ENCODE data around the gene APOD. TPM values are rescaled to one million over a fixed set of nuclear protein-coding genes. Genes with fewer than 3 reads are reported as not detected.
A peak's percentile ranks its signal among the peaks of the same experiment; 100 is the strongest.
"Not testable (repeated sequence)": the region's sequence is repeated elsewhere in the genome, so short reads cannot be mapped to it uniquely, and the experiment has no call there.

Gene APOD
- 2.9 TPM for total RNA-seq

- DNase-seq (ENCODE audit: low spot score in 2 of 2) (peak; percentile 40 to 47), FAIRE-seq (no peak)
Observed at GRCh38 chr3:195583831-195584542, at the start of gene APOD. Gene APOD, minus strand, starts transcription at chr3:195583940. Its CDS starts 4,479 bp downstream, at chr3:195579461.

GRCh38 chr3:195633351-195633750 is 49.6 kb upstream of the APOD start:
- not testable (repeated sequence) for FAIRE-seq; DNase-seq (ENCODE audit: low spot score in 2 of 2)

DNA sequence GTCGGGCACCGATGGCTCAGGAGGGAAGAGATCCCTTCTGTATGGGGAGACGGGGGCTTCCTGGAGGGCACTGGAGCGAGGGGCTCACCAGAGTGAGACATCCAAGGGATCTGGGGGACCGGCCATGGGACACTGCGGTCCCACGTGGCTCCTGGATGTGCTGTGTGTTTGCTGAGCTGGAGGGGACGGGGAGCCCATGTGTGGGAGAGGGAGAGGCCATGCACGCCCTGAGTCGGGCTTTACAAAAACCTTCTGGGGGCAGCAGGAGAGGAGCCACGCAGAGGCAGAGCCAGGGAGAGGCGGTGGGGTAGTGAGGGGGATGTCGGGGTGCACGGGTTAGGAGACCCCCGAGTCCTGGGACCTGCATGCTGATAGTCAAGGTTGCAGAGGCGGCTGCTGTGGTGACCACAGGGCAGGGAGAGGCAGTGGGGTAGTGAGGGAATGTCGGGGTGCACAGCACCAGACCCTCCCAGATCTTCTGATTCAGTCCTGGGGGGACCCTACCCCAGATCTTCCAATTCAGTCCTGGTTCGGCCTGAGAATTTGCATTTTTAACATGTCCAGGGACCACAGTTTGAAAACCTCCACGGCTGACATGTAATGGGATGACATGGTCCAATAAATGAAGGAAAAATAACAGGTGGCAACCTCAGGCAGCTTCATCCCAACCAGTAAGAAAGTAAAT is 48.9 kb upstream of the APOD start:
- DNase-seq (ENCODE audit: low spot score in 2 of 2); FAIRE-seq: not testable (repeated sequence)

- not testable (repeated sequence) for DNase-seq (ENCODE audit: low spot score in 2 of 2); FAIRE-seq
Observed at GRCh38 chr3:195632046-195632445, 48.3 kb upstream of the APOD start.

- not testable (repeated sequence) for DNase-seq (ENCODE audit: low spot score in 2 of 2)
Observed at GRCh38 chr3:195630938-195631495, 47.3 kb upstream of the APOD start.

GRCh38 chr3:195630086-195630917 is 46.6 kb upstream of the APOD start:
- not testable (repeated sequence) for DNase-seq (ENCODE audit: low spot score in 2 of 2); FAIRE-seq

More at GRCh38 chr3:195630938-195631495, 47.3 kb upstream of the APOD start:
- FAIRE-seq, result not testable (repeated sequence)

GRCh38 chr3:195629682-195630081 is 45.9 kb upstream of the APOD start:
- not testable (repeated sequence) for FAIRE-seq; DNase-seq (ENCODE audit: low spot score in 2 of 2)

GRCh38 chr3:195628386-195628920 is 44.7 kb upstream of the APOD start:
- not testable (repeated sequence) for FAIRE-seq; DNase-seq (ENCODE audit: low spot score in 2 of 2)

DNA sequence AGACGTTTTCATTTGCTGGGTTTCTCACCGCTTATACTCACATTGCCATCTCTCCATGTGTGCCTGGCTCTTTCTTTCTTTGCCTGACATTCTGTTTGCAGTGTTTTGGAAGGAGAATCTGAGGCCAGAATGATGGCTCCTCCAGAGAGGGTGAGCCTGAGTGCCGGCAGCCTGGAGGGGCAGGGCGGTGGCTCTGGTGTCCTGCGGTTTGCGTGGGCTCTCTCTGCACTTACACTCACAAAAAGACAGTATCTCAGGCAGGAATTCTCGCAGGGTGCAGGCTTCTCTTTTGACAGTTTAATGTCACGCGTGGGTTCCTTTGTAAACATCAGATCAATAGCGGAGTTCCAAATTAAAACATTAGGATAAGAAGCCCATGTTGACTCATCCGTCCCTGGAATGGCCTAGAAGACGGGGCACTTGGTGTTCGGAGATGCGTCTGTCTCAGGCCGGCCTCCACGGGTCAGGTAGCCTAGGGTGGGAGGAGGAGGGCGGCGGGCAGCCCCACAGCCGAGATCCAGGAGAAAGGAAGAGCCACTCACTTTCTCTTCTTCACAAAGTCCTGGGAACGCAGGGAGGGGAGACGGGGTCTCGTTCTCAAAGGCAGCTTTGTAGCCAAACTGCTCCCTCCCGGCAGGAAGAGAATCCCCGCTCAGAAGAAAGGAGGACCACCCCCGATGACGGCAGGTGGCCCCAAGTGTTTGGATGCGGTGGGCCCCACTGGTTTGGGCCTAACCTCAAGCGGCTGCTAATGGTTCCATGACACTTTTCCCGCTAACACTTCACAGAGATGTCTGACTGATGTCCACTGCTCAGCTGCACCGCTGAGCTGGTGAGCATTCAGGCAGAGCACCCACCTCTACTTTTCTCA is 44.0 kb upstream of the APOD start:
- FAIRE-seq; DNase-seq (ENCODE audit: low spot score in 2 of 2): not testable (repeated sequence)

DNA sequence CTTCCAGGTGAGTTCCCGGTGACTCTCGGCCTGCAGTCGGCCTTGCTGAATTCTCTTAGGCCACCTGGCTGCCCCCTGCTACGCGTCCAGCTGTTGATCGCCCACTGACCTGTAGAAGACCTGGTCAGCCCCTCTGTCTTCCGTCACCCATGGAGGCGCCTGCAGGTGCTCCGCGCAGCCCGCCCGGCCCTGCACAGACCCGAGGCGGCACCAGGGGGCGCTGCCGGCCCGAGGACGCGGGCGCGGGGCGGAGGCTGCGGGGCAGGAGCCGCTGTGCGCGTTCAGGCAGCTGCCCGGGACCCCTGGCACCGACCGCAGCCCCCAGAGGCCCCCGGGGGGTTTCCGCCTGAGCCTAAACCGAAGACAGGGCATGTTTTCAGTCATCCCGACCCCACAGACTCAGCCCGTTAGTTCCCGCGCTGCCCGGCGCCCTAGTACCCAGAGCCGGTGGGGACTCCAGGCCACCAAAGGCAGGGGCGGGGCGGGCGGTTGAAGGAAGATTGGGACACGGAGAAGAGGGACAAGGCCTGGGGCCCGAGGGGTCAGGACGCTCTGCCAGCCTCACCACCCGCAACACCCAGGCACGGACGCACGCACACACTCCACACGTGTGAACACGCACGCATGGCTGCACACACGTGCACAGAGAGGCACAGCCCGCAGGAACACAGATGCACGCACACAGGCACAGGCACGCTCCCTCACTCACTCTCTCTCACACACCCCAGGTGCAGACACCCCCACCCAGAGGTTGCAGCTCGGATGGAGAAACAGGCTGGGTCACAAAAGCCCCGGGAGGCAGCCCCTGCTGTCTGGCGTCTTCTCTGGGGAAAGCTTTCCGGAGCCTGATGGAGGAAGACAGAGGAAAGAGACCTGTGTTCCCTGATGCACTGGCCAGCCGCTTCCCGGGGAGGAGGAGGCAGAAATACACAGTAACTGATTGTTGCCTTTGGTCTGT is 41.1 kb upstream of the APOD start:
- FAIRE-seq; DNase-seq (ENCODE audit: low spot score in 2 of 2): not testable (repeated sequence)

- not testable (repeated sequence) for DNase-seq (ENCODE audit: low spot score in 2 of 2); FAIRE-seq
Observed at GRCh38 chr3:195624171-195624570, 40.4 kb upstream of the APOD start.

- not testable (repeated sequence) for DNase-seq (ENCODE audit: low spot score in 2 of 2); FAIRE-seq
Observed at GRCh38 chr3:195623217-195623965, 39.7 kb upstream of the APOD start.

DNA sequence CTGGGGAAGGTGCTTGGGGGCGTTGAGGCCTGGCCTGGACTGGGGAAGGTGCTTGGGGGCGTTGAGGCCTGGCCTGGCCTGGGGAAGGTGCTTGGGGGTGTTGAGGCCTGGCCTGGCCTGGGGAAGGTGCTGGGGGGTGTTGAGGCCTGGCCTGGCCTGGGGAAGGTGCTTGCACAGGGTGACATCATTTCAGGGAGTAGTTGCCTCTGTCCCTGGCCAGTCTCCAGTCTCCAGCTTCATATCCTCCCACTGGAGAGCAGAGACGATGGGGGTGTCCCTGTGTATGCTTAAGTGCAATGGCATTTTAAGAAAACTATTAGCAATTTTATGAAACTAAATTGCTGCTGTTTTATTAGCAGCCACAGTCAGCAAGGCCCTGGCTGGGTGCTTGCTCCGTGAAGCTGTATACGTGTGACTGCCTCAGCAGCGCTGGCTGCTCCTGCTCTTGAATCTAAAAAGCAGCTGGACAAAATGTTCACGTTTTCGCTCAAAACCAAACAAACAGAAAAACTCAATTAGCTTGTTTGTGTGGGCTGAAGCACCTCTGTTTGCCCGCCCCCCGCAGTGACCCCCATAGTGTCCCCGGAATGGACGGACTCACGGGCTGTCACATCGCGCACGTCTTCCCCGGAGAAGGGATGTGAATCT is 38.9 kb upstream of the APOD start:
- FAIRE-seq; DNase-seq (ENCODE audit: low spot score in 2 of 2): not testable (repeated sequence)

DNA sequence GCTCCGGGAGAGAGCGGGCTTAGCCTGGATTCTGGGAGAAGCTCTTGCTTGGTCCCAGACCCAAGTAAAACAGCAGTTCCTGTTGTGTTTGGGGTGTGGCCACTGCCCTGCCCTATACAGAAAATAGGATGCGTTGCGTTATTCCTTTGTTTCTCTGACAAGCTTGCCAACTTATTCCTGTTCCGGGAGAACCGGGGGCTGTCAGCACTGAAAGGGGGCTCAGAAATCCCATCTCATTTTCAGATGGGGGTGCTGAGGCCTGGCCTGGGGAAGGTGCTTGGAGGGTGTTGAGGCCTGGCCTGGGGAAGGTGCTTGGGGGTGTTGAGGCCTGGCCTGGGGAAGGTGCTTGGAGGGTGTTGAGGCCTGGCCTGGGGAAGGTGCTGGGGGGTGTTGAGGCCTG is 38.3 kb upstream of the APOD start:
- DNase-seq (ENCODE audit: low spot score in 2 of 2); FAIRE-seq: not testable (repeated sequence)

DNA sequence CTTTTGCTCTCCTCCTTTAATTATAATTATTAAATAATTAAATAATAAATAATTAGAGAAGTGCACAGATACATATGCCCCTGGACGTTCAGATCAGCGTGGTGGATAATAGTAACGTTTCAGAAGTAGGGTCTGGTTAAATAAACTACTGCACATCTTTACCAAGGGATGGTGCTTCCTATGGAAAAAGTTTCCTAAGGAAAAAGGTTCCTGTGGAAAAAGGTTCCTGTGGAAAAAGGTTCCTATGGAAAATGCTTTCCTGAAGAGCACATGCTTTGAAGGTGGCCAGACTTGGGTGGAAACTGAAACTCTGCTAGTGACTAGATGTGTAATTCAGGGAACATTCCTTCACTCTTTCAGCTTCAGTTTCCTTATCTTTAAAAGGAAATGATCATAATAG is 37.4 kb upstream of the APOD start:
- DNase-seq (ENCODE audit: low spot score in 2 of 2); FAIRE-seq: not testable (repeated sequence)

- DNase-seq (ENCODE audit: low spot score in 2 of 2); FAIRE-seq: not testable (repeated sequence)
Observed at GRCh38 chr3:195620476-195620875, 36.7 kb upstream of the APOD start.
